ENCODE data around the gene MAPKBP1. TPM values are rescaled to one million over a fixed set of nuclear protein-coding genes. Genes with fewer than 3 reads are reported as not detected.

Gene MAPKBP1
- total and polyA plus RNA-seq, 8 donors = 8.8 to 41.5 (median 16.8) TPM

Small RNA genes lying within 50 kb of the gene (small RNA-seq; reads per million reads assigned to genes)
- gene JMJD7-PLA2G4B (0 to 0.31 (median 0.07) reads per million in 4 donors), gene MIR4310 (0 reads per million in 4 donors), gene RNA5SP393 (0 reads per million in 4 donors)

Other genes with a start within 250 kb of the MAPKBP1 start
- gene RPAP1, start 230.2 kb upstream of the MAPKBP1 start, total RNA-seq = 10 to 100 TPM in 3 of 5 donors, 1 to 10 TPM in 2; 1.8 to 17.4 (median 14.8) TPM
- gene RPAP1, start 230.2 kb upstream of the MAPKBP1 start, polyA plus RNA-seq = 10 to 100 TPM in 1 of 3 donors, 1 to 10 TPM in 2; 6.0 to 10.6 (median 8.5) TPM
- gene TYRO3, start 215.3 kb upstream of the MAPKBP1 start, total RNA-seq = 10 to 100 TPM in 3 of 5 donors, 1 to 10 TPM in 1, under 1 TPM in 1; 0.89 to 16.9 (median 10.5) TPM
- 1 to 10 TPM; 3.6 to 6.6 (median 6.6) TPM for gene TYRO3, start 215.3 kb upstream of the MAPKBP1 start, polyA plus RNA-seq
- gene MGA, start 114.1 kb upstream of the MAPKBP1 start, total RNA-seq = 10 to 100 TPM; 19.6 to 75.2 (median 47.4) TPM
- gene MGA, start 114.1 kb upstream of the MAPKBP1 start, polyA plus RNA-seq = 1 to 10 TPM; 2.1 to 2.3 (median 2.2) TPM
- 1 to 10 TPM in 1 of 5 donors, under 1 TPM in 2, not detected in 2; 0.55 to 3.1 (median 0.58) TPM for gene JMJD7, start 53.6 kb downstream of the MAPKBP1 start, total RNA-seq
- 10 to 100 TPM; 16.8 to 24.2 (median 22.5) TPM for gene JMJD7, start 53.6 kb downstream of the MAPKBP1 start, polyA plus RNA-seq
- gene PLA2G4B, start 64.4 kb downstream of the MAPKBP1 start, total RNA-seq = 10 to 100 TPM in 3 of 5 donors, 1 to 10 TPM in 2; 2.6 to 71.2 (median 22.6) TPM
- 10 to 100 TPM in 1 of 3 donors, 1 to 10 TPM in 2; 4.0 to 38.5 (median 5.3) TPM for gene PLA2G4B, start 64.4 kb downstream of the MAPKBP1 start, polyA plus RNA-seq
- 1 to 10 TPM in 1 of 5 donors, under 1 TPM in 3, not detected in 1; 0.29 to 4.9 (median 0.80) TPM for gene SPTBN5, start 119.6 kb downstream of the MAPKBP1 start, total RNA-seq
- gene SPTBN5, start 119.6 kb downstream of the MAPKBP1 start, polyA plus RNA-seq = 1 to 10 TPM; 2.6 to 3.2 (median 2.9) TPM
- 10 to 100 TPM in 4 of 5 donors, 1 to 10 TPM in 1; 9.4 to 86.4 (median 23.1) TPM for gene EHD4, start 198.1 kb downstream of the MAPKBP1 start, total RNA-seq
- 10 to 100 TPM in 1 of 3 donors, 1 to 10 TPM in 2; 5.8 to 12.1 (median 9.8) TPM for gene EHD4, start 198.1 kb downstream of the MAPKBP1 start, polyA plus RNA-seq
- gene PLA2G4E, start 246.6 kb downstream of the MAPKBP1 start, total RNA-seq = not detected
- gene PLA2G4E, start 246.6 kb downstream of the MAPKBP1 start, polyA plus RNA-seq = under 1 TPM in 1 of 3 donors, not detected in 2; 0.78 TPM